WTC11 (cell line): ENCODE results near the gene SLC35E3. TPM values are rescaled to one million over a fixed set of nuclear protein-coding genes. Genes with fewer than 3 reads are reported as not detected.

Source experiments
- ATAC-seq: fragments of 200-7000 bp; cut with Tn5 transposase; 2 replicates; pipeline ENCODE4 v1.10.0; 2021; ENCODE audit warnings: mild to moderate bottlenecking, moderate library complexity
- CTCF ChIA-PET: fragments of 300-600 bp; sonication (Branson Sonifier 250); formaldehyde crosslinking; loops from one replicate; lab custom pipeline; 2021; ENCODE audit warnings: antibody characterized with exemption; lab: Charles Lee
- POLR2A ChIA-PET: fragments of 350-600 bp; sonication (Branson Sonifier 250); formaldehyde crosslinking; loops from one replicate; lab custom pipeline; 2021; ENCODE audit warnings: antibody characterized with exemption; lab: Charles Lee
- DNase-seq: peaks from one replicate; pipeline ENCODE4 v3.0.0; 2021; ENCODE audit warnings: low spot score
- H3K27ac Mint-ChIP-seq: 2 replicates; pipeline ENCODE4 v1.8.0; 2021; ENCODE audit warnings: mixed read lengths
- H3K27me3 Mint-ChIP-seq: 2 replicates; pipeline ENCODE4 v1.8.0; 2021; ENCODE audit warnings: low read depth, mild to moderate bottlenecking, moderate library complexity, mixed read lengths
- H3K36me3 Mint-ChIP-seq: 2 replicates; pipeline ENCODE4 v1.8.0; 2021; ENCODE audit warnings: mixed read lengths
- H3K4me1 Mint-ChIP-seq: 2 replicates; pipeline ENCODE4 v1.8.0; 2022; ENCODE audit warnings: mixed read lengths
- H3K4me3 Mint-ChIP-seq: 2 replicates; pipeline ENCODE4 v1.8.0; 2021; ENCODE audit warnings: mild to moderate bottlenecking, moderate library complexity, mixed read lengths
- H3K9me3 Mint-ChIP-seq: 2 replicates; pipeline ENCODE4 v1.8.0; 2021; ENCODE audit warnings: mixed read lengths
- CREB1 ChIP-seq: sonication (generic); formaldehyde crosslinking; IDR thresholded peaks from 2 replicates; pipeline ENCODE4 v1.8.0; 2023; ENCODE audit warnings: mild to moderate bottlenecking, missing genetic modification reagents
- FOXJ3 ChIP-seq: sonication (generic); formaldehyde crosslinking; IDR thresholded peaks from 2 replicates; pipeline ENCODE4 v1.9.0; 2021; ENCODE audit warnings: missing genetic modification reagents, mild to moderate bottlenecking, borderline replicate concordance
- total RNA-seq: library from RNA; stranded (reverse); gene quantifications from 3 replicates; pipeline ENCODE4 v1.2.3, GENCODE V29; 2021
- TF ChIP-seq, protein P1 (sequence below): sonication (generic); formaldehyde crosslinking; IDR thresholded peaks from 2 replicates; pipeline ENCODE4 v1.8.1; 2023; ENCODE audit warnings: mild to moderate bottlenecking, missing genetic modification reagents, moderate library complexity
- TF ChIP-seq, protein P2 (sequence below): sonication (generic); formaldehyde crosslinking; conservative IDR thresholded peaks from 2 replicates; pipeline ENCODE4 v1.8.1; 2022; ENCODE audit warnings: mild to moderate bottlenecking, missing genetic modification reagents
- TF ChIP-seq, protein P3 (sequence below): sonication (generic); formaldehyde crosslinking; IDR thresholded peaks from 2 replicates; pipeline ENCODE4 v1.8.1; 2022; ENCODE audit warnings: mild to moderate bottlenecking, moderate library complexity, missing genetic modification reagents
- TF ChIP-seq, protein P4 (sequence below): sonication (generic); formaldehyde crosslinking; IDR thresholded peaks from 2 replicates; pipeline ENCODE4 v1.8.1; 2022; ENCODE audit warnings: low read depth, missing genetic modification reagents, borderline replicate concordance
- TF ChIP-seq, protein P5 (sequence below): sonication (generic); formaldehyde crosslinking; conservative IDR thresholded peaks from 2 replicates; pipeline ENCODE4 v1.8.1; 2023; ENCODE audit warnings: mild to moderate bottlenecking, low read depth, missing genetic modification reagents, moderate library complexity
- TF ChIP-seq, protein P6 (sequence below): fragments of 250-450 bp; sonication (Bioruptor Pico); IDR thresholded peaks from 2 replicates; pipeline ENCODE4 v1.9.0; 2021; ENCODE audit warnings: moderate library complexity, mild to moderate bottlenecking, inconsistent platforms, borderline replicate concordance
- TF ChIP-seq, protein P7 (sequence below): fragments of 200-600 bp; IDR thresholded peaks from 2 replicates; pipeline ENCODE4 v1.8.0; 2022; ENCODE audit warnings: antibody characterized with exemption
- TF ChIP-seq, protein P8 (sequence below): sonication (generic); formaldehyde crosslinking; IDR thresholded peaks from 2 replicates; pipeline ENCODE4 v1.8.0; 2022; ENCODE audit warnings: mild to moderate bottlenecking, missing genetic modification reagents
- TF ChIP-seq, protein P9 (sequence below): sonication (generic); formaldehyde crosslinking; IDR thresholded peaks from 2 replicates; pipeline ENCODE4 v1.8.1; 2022; ENCODE audit warnings: mild to moderate bottlenecking, missing genetic modification reagents, moderate library complexity, borderline replicate concordance

SLC35E3 gene
- total RNA-seq, 1 experiment from 2014 or later, result 11.3 TPM

DNA sequence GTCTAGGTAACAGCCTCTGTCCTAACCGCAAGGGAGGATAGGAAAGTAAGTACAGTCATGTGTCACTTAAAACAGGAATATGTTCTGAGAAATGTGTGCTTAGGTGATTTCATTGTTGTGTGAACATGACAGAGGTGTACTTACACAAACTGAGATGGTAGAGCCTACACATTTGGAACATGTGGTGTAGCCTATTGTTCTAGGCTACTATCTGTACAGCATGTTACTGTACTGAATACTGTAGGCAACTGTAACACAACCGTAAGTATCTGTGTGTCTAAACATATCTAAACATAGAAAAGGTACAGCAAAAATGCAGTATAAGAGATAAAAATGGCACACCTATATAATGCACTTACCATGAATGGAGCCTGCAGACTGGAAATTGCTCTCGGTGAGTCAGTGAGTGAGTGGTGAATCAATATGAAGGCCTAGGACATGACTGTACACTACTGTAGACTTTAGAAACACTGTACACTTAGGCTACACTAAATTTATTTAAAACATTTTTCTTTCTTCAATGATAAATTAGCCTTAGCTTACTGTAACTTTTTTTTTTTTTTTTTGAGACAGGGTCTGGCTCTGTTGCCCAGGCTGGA, 48.8 kb downstream of the SLC35E3 start:
- Mint-ChIP-seq H3K4me3 (no peak overlapping the region), H3K27ac (no peak overlapping the region), H3K9me3 (no peaks in the 10 kb centered on the region)
- TF ChIP-seq, protein P1, sequence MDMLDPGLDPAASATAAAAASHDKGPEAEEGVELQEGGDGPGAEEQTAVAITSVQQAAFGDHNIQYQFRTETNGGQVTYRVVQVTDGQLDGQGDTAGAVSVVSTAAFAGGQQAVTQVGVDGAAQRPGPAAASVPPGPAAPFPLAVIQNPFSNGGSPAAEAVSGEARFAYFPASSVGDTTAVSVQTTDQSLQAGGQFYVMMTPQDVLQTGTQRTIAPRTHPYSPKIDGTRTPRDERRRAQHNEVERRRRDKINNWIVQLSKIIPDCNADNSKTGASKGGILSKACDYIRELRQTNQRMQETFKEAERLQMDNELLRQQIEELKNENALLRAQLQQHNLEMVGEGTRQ (CRISPR knock-in tag), result no peak
- TF ChIP-seq, protein P2, sequence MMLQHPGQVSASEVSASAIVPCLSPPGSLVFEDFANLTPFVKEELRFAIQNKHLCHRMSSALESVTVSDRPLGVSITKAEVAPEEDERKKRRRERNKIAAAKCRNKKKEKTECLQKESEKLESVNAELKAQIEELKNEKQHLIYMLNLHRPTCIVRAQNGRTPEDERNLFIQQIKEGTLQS (CRISPR knock-in tag), result no peak
- TF ChIP-seq, protein P3, sequence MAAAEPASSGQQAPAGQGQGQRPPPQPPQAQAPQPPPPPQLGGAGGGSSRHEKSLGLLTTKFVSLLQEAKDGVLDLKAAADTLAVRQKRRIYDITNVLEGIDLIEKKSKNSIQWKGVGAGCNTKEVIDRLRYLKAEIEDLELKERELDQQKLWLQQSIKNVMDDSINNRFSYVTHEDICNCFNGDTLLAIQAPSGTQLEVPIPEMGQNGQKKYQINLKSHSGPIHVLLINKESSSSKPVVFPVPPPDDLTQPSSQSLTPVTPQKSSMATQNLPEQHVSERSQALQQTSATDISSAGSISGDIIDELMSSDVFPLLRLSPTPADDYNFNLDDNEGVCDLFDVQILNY, result no peak
- TF ChIP-seq, protein P4, sequence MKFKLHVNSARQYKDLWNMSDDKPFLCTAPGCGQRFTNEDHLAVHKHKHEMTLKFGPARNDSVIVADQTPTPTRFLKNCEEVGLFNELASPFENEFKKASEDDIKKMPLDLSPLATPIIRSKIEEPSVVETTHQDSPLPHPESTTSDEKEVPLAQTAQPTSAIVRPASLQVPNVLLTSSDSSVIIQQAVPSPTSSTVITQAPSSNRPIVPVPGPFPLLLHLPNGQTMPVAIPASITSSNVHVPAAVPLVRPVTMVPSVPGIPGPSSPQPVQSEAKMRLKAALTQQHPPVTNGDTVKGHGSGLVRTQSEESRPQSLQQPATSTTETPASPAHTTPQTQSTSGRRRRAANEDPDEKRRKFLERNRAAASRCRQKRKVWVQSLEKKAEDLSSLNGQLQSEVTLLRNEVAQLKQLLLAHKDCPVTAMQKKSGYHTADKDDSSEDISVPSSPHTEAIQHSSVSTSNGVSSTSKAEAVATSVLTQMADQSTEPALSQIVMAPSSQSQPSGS, result no peak
- TF ChIP-seq, protein P5, sequence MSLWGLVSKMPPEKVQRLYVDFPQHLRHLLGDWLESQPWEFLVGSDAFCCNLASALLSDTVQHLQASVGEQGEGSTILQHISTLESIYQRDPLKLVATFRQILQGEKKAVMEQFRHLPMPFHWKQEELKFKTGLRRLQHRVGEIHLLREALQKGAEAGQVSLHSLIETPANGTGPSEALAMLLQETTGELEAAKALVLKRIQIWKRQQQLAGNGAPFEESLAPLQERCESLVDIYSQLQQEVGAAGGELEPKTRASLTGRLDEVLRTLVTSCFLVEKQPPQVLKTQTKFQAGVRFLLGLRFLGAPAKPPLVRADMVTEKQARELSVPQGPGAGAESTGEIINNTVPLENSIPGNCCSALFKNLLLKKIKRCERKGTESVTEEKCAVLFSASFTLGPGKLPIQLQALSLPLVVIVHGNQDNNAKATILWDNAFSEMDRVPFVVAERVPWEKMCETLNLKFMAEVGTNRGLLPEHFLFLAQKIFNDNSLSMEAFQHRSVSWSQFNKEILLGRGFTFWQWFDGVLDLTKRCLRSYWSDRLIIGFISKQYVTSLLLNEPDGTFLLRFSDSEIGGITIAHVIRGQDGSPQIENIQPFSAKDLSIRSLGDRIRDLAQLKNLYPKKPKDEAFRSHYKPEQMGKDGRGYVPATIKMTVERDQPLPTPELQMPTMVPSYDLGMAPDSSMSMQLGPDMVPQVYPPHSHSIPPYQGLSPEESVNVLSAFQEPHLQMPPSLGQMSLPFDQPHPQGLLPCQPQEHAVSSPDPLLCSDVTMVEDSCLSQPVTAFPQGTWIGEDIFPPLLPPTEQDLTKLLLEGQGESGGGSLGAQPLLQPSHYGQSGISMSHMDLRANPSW (CRISPR knock-in tag), result no peak
- TF ChIP-seq, protein P6, sequence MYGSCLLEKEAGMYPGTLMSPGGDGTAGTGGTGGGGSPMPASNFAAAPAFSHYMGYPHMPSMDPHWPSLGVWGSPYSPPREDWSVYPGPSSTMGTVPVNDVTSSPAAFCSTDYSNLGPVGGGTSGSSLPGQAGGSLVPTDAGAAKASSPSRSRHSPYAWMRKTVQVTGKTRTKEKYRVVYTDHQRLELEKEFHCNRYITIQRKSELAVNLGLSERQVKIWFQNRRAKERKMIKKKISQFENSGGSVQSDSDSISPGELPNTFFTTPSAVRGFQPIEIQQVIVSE (CRISPR knock-in tag), result no peak
- TF ChIP-seq, all 79 proteins: peak for 0
- Mint-ChIP-seq H3K36me3 (no peaks in the 10 kb centered on the region), H3K4me1 (peaks cover 5% of the 10 kb centered on the region; the same call in 1 of the 2 replicates), H3K27me3 (0 out of 2 replicates have a peak, but pooled peaks cover 2% of the 10 kb centered on the region)
- no peak for ATAC-seq
- CTCF ChIA-PET, result no interaction called here
- no peak for DNase-seq
- POLR2A ChIA-PET, result no interaction called here

DNA sequence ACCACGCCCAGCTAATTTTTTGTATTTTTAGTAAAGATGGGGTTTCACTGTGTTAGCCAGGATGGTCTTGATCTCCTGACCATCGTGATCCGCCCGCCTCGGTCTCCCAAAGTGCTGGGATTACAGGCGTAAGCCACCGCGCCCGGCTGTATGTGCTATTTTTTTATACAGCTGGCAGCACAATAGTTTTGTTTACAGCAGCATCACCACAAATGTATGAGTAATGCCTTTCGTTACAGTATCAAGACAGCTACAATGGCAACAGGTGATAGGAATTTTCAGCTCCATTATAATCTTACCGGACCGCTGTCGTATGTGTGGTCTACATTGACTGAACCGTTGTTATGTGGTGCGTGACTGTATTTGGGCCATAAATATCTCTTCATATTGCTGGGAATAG, 50.4 kb downstream of the SLC35E3 start:
- peaks cover 5% of the 10 kb centered on the region; the same call in 1 of the 2 replicates for H3K4me1 Mint-ChIP-seq
- TF ChIP-seq CREB1 (CRISPR knock-in tag) (no peak), FOXJ3 (CRISPR knock-in tag) (no peak)
- TF ChIP-seq, protein P7, sequence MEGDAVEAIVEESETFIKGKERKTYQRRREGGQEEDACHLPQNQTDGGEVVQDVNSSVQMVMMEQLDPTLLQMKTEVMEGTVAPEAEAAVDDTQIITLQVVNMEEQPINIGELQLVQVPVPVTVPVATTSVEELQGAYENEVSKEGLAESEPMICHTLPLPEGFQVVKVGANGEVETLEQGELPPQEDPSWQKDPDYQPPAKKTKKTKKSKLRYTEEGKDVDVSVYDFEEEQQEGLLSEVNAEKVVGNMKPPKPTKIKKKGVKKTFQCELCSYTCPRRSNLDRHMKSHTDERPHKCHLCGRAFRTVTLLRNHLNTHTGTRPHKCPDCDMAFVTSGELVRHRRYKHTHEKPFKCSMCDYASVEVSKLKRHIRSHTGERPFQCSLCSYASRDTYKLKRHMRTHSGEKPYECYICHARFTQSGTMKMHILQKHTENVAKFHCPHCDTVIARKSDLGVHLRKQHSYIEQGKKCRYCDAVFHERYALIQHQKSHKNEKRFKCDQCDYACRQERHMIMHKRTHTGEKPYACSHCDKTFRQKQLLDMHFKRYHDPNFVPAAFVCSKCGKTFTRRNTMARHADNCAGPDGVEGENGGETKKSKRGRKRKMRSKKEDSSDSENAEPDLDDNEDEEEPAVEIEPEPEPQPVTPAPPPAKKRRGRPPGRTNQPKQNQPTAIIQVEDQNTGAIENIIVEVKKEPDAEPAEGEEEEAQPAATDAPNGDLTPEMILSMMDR, result no peak
- TF ChIP-seq, protein P8, sequence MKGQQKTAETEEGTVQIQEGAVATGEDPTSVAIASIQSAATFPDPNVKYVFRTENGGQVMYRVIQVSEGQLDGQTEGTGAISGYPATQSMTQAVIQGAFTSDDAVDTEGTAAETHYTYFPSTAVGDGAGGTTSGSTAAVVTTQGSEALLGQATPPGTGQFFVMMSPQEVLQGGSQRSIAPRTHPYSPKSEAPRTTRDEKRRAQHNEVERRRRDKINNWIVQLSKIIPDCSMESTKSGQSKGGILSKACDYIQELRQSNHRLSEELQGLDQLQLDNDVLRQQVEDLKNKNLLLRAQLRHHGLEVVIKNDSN, result no peak
- TF ChIP-seq, protein P9, sequence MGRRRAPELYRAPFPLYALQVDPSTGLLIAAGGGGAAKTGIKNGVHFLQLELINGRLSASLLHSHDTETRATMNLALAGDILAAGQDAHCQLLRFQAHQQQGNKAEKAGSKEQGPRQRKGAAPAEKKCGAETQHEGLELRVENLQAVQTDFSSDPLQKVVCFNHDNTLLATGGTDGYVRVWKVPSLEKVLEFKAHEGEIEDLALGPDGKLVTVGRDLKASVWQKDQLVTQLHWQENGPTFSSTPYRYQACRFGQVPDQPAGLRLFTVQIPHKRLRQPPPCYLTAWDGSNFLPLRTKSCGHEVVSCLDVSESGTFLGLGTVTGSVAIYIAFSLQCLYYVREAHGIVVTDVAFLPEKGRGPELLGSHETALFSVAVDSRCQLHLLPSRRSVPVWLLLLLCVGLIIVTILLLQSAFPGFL, result no peak
- DNase-seq (no peak), ATAC-seq (no peak)
- H3K9me3 Mint-ChIP-seq, result no peaks in the 10 kb centered on the region
- H3K27ac Mint-ChIP-seq, result no peak overlapping the region
- CTCF ChIA-PET, result interaction anchor here (1.9 kb wide), 1 partner anchor 11 kb away, joined by 5 read pairs; the partner anchor contains the start of gene MDM2
- no peaks in the 10 kb centered on the region for H3K36me3 Mint-ChIP-seq
- POLR2A ChIA-PET, result no interaction called here
- H3K4me3 Mint-ChIP-seq, result no peak overlapping the region
- 0 out of 2 replicates have a peak, but pooled peaks cover 2% of the 10 kb centered on the region for H3K27me3 Mint-ChIP-seq
